GM04504 (cell line): ENCODE data around the gene HUNK.
"Not testable (repeated sequence)": the region's sequence is repeated elsewhere in the genome, so short reads cannot be mapped to it uniquely, and the experiment has no call there.

ENCODE experiments used
- DNase-seq: peaks from one replicate; pipeline ENCODE4 v3.0.0-alpha.2; 2012; ENCODE audit warnings: low read depth

Gene HUNK

DNA sequence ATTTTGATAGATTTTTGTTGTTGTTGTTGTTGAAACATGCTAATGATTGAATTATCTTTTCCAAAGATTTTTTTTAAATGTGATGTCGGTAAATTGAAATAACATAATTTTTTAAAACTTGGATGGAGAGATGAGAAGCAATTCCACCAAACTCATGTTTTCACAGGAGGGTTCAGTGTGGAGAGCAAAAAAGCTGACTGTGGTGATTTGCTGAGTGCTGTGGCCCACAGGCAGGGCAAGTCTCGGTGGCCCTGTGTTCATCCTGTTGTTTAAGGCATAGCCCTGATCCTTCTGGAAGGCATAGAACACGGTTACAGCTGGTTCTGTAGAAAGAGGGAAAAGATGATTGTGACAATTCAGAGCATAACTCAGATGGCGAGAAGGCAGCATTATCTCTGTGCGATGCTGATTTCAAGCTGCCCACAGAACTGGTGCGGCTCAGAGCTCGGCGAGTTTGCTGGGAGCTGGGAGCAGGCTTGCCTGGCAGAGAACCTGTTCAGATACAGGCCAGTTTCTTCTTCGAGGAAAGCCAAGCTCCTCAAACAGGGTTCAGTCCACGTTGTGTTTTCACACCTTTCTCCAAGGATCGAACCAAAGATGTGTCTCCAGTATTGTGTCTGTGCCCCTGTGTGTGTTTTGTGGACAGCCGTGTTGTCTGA lies 127.1 kb downstream of the HUNK start:
- DNase-seq = no peak

DNA sequence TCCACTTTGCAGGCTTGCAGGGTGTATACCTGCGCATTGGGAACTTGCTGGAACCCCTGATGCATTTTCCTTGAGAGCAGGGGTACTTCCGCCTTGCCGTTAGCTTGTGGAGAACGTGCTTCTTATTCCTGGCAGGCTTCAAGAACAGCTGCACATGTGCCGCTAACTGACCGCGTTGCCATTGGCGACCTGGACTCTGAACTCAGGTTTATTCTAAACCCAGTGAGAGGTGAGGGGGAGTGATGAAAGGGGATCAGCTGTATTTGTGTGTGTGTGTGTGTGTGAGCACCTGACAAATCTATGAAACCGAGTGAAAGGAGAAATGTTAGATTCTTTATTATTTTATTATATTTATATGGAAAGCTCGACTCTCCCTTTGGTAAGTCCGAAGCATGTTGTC lies 128.6 kb downstream of the HUNK start:
- DNase-seq = no peak

DNA sequence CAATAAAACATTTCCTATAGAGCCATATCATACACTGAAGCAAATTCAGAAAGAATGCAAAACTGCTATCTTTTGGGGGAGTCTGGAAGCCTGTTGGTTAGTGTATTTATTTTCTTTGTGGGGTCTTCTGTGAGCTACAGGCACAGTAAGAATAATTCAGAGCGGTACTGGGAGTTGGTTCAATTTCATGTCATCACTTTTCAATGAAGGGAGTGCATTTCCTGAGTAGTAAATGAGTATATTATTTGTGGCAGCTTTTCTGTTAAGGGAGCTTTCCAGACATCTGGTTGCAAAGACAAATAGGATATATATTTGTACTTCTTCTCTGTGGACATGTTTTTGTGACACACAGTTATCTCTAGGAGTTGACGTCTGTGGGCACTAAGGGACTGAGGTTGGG lies 130.6 kb downstream of the HUNK start:
- DNase-seq = no peak

DNA sequence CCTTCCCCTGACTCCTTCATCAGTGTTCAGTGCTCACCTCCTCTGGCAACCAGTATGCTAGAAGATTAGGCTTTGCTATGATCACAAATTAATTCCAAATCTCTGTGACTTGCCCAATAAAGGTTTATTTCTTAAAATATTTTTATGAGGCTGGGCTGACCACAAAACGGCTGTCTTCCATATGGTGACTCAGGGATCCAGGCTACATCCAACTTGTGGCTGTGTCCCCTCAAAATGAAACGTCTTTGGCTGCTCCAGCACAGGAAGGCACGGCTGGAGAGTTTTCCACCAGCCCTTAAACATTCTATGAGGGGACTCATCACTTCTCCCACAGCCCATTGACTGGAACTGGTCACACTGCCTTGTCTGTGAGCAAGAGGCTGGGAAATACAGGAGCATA lies 131.5 kb downstream of the HUNK start:
- peak; percentile 11 for DNase-seq

DNA sequence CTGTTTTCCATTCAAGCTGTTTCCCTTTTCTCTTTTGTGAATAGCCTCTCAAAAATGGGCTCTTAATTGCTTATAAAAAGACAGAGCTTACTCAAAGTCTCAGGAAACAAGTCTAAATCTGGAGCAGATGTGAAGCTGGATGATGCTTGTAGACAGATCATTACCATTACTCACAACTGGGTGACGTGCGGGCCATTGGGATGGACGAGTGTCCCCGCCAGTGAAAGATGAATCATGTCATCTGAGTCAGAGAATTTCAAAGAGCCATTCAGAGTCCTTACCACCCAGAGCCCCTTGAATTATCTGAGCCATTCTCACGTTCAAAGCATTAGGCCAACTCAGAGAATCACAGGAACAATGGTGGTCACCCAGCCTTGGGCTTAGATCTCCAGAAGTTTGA lies 134.6 kb downstream of the HUNK start:
- peak; percentile 92 for DNase-seq

DNA sequence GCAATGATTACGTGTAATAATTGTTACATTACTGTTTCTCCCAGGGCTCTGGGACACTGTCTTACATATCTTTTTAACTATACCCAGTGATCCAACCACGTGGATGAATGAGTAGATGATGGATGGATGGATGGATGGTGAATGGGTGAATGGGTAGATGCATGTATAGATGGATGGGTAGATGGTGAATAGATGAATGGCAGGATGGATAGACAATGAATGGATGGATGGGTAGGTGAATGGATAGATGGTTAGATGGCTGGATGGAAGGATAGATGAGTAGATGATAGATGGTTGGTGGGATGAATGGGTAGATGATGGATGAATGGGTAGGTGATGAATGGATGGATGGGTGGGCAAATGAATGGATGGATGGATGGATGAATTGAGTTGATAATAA lies 135.9 kb downstream of the HUNK start:
- no peak for DNase-seq

DNA sequence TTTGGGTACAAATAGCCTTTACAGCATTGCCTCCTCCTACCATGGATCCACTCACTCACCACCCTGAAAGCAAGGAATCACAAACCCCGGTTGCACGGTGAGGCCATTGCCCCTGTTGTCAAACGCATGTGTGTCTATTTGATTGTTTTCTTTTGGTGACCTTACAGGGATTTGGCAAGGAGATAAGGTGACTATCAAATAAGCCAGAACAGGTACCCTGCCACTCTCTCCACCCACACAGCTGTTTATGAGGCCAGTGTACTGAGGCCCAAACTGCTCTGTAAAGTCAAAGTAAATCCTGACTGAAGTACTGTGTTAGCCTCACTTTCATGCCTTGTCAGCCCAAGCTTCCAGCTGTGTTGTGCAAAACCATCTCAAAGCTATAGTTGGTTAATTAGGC lies 136.4 kb downstream of the HUNK start:
- DNase-seq = no peak

DNA sequence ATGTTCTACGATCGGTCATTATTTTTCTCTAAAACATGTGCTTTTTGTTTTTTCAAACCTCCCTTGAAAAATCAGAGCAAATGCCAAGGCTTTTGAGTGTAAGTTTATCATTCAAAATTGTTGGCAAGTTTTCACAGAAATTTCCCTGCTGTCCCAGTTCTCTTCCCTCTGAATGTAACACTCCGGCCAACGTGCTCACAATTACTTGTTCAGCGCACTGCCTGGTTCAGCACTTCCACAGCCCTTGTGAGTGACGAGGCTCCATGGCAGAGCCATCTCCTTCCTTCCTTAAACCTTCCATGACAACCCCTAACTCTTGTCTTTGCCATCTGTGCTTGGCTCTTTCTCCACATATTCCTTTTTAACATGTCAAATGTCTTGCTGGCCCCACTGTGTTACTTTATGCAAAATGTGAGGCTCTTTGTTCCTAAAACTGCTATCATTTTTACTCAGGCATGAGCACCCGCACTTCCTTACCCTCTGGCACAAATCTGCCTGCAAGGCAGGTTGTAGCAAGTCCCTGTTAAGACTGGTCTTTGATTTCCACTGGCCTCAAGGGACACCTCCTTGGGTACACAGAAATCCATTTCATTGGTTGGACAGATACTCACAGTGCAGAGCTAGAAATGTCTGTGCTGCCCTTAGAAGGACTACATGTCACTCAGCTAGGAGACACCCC lies 142.8 kb downstream of the HUNK start:
- DNase-seq = no peak

DNA sequence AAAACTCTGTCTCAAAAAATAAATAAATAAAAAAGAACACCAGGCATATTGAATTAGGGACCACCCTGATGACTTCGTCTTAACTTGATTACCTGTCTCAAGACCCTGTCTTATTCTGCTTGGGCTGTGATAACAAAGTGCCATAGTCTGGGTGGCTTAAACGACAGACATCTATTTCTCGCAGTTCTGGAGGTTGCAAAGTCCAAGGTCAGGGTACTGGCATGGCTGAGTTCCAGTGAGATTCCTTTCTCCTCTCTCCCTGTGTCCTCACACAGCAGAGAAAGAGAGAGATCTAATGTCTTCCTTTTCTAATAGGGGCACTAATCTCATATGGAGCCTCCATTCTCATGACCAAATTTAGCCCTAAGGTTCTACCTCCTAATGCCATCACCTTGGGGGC lies 145.6 kb downstream of the HUNK start:
- DNase-seq = no peak

DNA sequence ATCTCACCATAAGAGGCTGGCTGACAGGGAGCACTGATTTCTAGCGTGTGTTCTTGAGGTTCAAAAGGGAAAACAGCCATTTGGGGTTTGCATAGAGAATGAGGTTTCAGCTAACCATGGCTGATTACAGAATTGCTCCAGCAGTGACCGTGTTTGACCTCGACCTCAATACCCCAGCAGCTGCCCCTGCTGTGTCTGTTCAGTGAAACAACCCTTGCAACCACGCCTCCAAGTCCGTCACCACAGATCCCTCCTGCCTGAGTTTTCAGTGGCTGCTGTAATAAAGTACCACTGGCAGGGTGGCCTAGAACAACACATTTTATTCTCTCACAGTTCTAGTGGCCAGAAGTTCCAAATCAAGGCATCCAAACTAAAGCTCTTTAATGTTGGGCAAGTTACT lies 147.7 kb downstream of the HUNK start:
- DNase-seq = no peak

DNA sequence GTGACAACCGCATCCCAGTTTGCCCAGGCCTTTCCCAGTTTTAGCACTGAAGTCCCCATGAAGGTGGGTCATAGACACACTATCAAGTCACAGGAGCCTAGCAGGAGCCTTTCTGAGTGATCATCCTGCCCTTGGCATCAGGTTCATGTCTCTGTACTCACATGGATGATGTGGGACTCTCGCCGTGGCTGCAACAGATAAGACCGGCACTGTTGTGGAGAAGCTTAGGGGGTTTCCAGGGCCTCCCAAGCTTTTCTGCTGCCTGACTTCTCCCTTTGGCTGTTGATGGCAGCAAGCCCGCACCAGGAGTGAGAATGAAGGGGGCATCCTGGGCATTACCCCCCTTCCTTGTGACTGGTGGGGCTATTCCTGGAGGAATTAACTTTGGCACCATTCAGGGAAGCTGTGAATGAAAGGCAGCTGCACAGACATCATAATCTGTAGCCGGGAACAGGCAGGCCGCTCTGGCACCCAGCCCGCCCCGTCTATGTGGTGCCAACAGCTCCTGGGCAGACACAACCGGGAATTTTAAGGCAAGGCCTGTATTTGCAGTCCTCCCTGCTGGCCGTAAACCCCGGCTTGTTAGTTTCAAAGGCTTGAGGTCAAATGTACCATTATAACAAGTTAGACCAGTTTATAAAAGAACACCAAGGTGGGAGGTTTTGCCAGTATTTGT lies 148.6 kb downstream of the HUNK start:
- no peak for DNase-seq

DNA sequence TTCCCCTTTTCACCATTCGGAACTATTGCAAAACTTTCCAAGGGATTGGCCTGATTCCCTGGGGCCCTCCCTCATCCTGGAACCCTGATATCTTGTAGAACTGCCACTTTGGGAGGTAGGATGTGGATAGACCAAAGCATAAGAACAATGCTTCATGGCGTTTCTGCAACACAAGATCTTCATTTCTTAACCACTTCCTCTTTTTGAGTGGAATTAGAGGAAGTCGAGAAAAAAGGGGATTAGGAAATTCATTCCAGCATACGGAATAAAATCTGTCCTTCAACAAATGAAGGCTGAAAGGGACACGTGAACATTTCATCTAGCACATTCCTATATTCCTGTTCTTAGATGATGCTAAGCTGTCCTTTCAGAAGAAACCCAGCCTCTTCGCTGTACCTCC lies 149.3 kb downstream of the HUNK start:
- DNase-seq = no peak

DNA sequence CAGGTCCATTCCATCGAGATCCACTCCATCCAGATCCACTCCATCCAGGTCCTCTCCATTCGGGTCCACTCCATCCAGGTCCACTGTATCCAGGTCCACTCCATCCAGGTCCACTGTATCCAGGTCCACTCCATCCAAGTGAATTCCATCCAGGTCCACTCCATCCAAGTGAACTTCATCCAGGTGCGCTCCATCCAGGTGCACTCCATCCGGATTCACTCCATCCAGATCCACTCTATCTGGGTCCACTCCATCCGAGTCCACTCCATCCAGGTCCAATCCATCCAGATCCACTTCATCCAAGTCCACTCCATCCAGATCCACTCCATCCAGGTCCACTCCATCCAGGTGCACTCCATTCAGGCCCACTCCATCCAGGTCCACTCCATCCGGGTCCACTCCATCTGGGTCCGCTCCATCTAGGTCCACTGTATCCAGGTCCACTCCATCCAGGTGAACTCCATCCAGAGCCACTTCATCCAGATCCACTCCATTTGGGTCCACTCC lies 157.4 kb downstream of the HUNK start:
- no peak for DNase-seq

DNA sequence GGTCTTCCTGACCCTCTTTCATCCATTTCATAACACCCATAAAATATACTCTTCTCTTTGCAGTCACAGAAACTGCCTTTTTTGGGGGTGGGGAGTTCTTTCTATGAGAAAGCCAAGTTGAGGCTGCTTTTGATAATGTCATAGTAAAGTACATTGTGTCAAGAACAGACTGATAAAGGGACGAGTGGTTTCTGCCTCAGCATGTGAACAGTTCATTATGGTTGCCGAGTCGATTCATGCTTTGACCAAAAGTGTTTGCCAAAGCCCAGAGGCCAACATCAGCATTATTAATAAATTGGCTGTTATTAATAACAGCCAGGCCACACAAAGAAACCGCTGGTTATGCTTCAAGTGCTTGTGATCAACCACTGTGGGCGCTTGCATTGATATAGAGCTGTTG lies 162.0 kb downstream of the HUNK start:
- DNase-seq = no peak

DNA sequence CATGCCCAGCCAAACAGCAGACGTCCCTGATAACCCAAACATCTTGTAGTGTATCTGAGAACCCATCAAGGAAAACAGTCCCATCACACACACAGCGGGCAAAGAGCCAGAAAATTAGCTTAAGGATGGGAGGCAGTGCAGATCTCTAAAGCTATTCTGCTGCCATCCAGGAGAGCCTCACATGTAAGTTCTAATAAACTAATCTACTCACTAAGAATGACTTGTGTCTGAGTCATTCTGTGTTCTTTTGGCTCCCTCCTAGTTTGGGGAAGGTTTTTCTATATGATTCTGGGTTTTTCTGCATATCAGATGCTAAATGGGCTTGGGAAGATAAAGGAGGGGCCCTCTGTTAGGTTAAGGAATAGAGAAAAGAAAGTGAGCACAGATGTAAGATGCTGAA lies 162.8 kb downstream of the HUNK start:
- DNase-seq = no peak

DNA sequence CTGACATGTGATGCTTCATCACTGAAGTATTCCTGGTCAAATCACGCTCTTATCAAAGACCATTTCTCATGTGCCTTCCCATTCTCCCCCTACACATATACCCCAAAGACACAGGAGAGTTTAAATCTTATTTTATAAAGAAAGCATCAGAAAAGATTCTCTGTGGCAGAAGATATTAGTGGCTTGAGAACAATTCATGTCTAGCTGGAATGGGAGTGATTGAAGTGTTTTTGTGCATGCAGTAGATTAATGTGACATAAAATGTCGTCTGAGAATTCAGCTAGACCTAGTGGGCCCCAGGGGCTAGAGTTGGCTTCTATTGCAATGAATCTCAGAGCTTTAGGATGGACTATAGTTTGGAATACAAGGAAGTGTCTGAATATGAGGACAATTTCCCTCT lies 163.9 kb downstream of the HUNK start:
- no peak for DNase-seq

DNA sequence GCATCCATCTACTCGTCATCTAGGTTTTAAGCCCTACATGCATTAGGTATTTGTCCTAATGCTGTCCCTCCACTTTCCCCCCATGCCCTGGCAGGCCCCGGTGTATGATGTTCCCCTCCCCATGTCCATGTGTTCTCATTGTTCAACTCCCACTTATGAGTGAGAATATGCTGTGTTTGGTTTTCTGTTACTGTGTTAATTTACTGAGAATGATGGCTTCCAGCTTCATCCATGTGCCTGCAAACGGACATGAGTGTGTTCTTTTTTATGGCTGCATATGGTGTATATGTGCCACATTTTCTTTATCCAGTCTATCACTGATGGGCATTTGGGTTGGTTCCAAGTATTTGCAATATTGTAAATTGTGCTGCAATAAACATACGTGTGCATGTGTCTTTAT lies 165.9 kb downstream of the HUNK start:
- DNase-seq = not testable (repeated sequence)

DNA sequence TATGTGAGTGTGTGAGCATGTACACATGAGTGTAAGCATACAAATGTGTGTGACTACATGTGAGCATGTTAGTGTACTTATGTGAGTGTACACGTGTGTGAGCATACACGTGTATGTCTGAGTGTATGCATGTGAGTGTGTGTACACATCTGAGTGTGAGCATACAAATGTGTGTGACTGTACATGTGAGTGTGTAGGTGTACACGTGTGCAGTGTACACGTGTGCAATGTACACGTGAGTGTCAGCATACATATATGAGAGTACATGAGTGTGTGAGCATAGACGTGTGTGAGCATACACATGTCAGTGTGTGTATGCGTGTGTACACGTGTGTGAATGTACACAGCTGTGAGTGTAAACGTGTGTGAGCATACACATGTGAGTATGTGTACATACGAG lies 170.6 kb downstream of the HUNK start:
- no peak for DNase-seq

DNA sequence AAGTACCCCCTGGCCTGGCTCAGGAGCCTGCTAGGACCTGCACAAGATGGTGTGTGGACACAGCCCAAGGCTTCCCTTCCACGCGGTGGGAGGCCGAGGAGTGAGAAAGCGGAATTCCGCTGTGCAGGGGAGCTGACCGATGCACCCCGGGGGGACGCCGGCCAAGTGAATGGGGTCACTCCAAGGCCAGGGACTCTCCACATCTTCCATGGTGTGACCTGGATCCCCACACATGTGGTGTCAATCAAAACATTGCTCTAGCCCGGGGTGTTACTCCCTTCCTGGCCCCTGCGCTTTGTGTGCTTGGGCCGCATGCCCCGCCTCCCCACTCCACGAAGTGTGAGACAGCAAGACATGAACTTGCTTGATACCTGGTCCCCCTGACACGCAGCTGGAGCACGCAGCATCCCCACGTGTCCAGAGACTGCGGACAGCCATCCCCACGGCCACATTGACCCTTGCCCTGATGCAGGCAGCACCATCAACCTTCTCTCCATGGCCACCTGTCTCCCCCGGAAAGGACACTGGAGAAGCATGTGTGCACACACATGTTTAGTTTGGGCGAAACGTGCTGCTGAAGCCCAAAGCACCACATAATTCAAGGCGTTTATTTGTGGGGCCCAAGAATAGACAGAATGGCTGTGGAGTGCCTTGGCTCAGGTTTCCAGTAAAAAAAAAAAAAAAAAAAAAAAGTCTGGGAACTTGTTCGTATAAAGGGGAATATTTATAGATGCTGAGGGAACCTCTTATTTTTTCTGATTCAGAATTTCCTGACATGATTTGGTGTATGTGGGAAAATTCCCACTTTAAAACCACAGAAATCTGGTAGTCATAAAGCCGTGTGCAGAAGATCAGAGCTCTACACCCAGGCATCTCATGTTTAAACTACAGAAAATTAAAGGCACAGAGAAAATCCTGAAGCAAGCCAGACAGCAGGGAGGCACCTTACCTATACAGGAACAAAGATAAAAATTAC lies 171.7 kb downstream of the HUNK start:
- peak; percentile 10 for DNase-seq

DNA sequence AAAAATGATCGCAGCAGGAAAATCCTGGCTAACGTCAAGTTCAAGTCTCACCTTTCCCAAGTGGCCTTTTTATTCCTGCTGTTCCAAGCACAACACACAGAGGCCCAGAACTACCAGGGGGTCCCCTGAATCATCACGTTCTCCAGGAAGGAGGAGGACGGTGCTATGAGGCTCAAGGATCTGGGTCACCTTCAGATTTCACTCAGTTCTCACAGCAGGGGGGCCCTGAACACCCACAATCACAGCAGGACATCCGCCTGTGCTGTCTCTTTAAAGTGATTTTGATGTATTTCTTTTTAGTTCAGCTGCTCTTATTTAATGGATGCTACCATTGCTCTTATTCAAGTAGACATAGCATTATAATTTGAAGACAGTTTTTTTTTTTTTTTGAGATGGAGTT lies 173.4 kb downstream of the HUNK start:
- no peak for DNase-seq

DNA sequence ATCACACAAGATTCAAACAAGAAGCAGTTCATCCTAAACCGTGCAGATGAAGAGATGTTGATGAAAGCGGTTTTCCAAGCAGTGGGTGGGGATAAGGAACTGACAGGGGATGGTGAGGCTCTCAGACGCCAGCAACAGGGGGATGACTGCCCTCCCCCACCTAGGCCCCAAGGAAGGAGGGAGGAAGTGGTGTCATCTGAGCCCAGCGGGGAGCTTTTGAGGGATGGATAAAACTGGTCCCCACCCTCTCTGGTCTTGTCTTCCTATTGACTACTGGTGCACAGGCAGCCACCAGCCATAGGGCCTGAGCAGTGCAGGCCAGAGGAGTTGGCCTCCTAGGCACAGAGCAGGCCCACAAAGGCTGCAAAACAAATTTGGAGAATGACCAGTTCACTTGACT lies 175.5 kb downstream of the HUNK start:
- DNase-seq = no peak
